Activated CD8-positive, alpha-beta memory T cell treated with anti-CD3 and anti-CD28 coated beads for 4 hours (primary cell): Measurements from ENCODE around the gene NDUFA11.

Experiments
- DNase-seq, 2 donors: peaks; one replicate each; pipeline ENCODE4 v3.0.0-alpha.2; 2020; ENCODE audit warnings: low read depth in 2 of 2

The NDUFA11 gene

GRCh38 chr19:5932609-5933262 is 29.1 kb upstream of the NDUFA11 start:
- DNase-seq: no peak

GRCh38 chr19:5932146-5932545 is 28.6 kb upstream of the NDUFA11 start:
- DNase-seq: no peak

DNA sequence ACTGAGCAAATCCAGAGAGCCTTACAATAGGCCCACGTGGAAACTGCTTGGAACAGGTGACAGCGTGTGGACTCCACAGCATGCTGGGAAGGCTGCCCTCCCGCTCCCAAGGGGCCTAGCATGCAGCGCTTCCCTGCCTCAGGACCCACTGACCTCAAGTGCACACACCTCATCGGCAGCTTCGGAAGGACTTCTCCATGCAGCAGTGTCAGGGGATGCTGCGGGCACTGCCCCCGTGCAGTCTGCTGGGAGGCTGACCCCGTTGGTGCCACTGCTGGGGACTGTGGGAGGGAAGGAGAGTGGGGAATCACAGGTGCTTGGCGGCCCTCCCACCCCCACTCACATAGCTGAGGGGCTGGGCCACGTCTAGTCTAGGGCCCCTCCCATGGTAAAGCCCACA is 27.7 kb upstream of the NDUFA11 start:
- DNase-seq: no peak

GRCh38 chr19:5929625-5930024 is 26.0 kb upstream of the NDUFA11 start:
- no peak for DNase-seq

- no peak for DNase-seq
Measured at GRCh38 chr19:5929179-5929578, 25.6 kb upstream of the NDUFA11 start.

GRCh38 chr19:5927441-5927821 is 23.8 kb upstream of the NDUFA11 start:
- DNase-seq: no peak

DNA sequence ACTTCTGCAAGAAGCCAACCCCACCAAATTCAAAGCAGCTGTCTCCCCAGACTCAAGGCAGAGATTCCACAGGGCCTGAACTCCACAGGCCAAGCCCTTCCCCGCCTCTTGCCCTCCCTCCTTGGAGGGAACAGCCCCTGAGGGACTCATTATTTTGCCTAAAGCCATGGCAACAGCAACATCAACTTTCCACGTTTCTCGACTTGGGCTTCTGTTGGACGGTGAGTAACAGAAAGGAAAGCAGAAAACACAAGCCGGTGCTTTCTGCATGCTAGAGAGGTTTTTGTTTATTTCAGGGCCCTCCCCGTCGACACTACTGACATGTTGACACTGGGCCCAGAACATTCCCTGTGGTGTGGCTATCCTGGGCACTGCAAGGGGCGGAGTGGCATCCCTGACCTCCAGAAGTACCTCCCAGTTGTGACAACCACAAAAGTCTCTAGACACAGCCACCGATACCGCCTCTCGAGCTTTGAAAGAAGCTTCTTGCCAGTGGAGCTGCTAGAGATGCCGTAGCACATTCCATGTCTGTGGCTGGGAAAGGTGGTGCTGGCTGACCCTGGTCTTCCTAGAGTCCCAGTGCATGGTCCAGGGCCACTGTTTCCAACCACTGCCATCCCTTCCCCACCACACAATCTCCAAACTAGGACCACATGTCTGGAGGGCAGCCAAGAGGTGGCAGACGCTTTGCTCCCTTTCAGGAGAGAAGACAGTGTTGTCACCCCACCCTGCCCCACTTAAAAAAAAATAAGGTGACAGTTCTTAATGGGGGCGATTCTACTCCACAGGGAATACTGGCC is 23.3 kb upstream of the NDUFA11 start:
- DNase-seq: no peak

GRCh38 chr19:5925830-5926427 is 22.3 kb upstream of the NDUFA11 start:
- DNase-seq: no peak

DNA sequence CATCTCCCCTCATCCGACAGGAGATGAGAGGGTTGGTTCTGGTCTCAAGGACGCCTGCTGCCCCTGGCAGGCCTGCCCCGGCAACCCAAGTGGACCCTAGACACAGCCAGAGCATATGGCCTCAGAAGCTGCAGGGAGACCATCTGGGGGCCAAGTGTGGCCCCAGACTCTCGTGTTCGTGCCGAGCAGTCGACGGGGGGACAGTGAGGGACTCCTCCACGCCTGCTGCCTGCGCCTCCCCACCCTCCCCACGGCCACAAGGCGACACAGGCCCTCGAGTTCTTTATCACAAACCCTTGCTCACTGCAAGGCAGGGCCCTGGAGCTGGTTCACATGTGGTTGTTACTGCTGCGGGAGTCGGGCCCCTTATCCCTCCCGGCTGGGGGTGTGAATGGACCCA is 19.8 kb upstream of the NDUFA11 start:
- no peak for DNase-seq

- no peak for DNase-seq
Measured at GRCh38 chr19:5922161-5922545, 18.6 kb upstream of the NDUFA11 start.

GRCh38 chr19:5921516-5922160 is 18.0 kb upstream of the NDUFA11 start:
- DNase-seq: no peak

DNA sequence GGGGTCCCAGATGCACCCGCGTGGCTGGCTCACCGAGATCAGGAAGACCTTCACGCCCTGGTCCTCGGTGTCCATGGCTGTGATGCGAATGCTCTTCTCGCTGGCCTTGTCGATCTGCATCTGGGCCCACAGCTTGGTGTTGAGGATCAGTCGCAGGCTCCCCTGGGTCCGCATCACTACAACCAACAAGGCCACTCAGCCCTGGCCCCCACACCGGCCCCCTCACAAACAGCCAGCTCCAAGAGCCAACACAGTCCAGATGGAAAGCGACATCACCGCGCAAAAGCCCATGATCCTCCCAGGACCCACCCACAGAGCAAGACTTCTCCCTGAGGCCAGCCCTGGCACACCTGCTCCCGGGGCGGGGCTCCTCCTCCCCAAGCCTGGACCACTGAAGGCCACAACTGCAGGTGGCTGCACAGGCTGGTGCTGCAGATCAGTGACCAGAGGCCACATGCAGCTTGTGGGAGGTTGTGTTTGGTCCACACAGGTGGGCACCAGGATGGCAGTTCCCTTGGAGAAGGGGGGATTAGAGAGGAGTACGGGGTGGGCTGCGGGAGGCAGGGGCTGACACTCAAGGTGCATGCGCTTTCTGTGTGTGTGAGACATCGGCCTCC is 15.0 kb upstream of the NDUFA11 start:
- DNase-seq: no peak

DNA sequence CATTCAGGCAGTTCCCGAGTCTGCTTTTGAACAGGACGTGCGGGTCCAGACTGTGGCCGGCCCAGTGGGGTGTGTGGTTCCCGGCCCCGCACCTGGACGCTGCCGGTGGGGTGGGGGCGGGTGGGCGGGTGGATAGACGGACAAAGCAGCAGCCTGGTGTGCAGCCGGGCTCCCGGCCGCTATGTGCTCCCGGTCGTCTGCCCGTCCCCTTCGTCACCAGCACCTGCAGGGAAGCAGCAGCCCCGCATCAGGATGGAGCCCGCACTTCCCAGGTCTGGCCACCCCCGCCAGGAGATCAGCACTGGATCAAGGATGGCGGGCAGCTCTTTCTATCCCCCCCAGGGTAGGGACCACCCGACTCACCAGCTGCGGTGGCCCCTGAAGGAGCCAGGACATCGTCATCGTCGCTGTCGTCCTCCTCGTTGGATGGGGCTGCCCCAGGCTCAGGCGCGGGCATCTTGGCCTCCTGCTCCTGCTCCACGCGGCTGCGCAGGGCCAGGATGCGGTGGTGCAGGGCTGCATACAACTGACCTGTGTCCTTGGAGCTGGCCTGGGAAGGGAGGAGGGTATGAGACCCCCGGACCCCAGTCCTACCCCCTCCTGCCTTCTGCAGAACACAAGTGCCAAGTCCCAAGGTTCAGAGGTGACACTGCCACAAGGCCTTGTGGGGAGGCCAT is 14.0 kb upstream of the NDUFA11 start:
- DNase-seq: no peak

GRCh38 chr19:5916181-5916708 is 12.7 kb upstream of the NDUFA11 start:
- no peak for DNase-seq

DNA sequence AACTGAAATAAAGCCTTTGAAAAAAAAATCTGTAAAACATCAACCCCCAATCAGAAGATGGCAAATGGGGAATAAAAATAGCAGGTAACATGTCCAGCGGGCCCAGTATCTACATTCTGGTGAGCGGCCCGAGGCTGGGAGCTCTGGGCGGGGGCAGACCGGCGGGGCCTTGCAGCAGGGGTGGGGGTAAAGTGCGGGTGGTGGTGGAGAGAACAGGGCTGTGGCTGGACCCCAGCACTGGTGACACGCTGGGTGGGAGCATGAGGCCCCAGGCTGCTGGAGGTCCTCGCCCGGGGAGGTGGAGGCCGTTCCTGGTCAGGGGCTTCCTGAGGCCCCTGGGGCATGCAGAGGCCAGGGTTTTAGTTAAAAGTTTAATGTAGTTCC is 12.2 kb upstream of the NDUFA11 start:
- no peak for DNase-seq

GRCh38 chr19:5914946-5915781 is 11.6 kb upstream of the NDUFA11 start:
- no peak for DNase-seq

- no peak for DNase-seq
Measured at GRCh38 chr19:5914358-5914774, 10.8 kb upstream of the NDUFA11 start.

DNA sequence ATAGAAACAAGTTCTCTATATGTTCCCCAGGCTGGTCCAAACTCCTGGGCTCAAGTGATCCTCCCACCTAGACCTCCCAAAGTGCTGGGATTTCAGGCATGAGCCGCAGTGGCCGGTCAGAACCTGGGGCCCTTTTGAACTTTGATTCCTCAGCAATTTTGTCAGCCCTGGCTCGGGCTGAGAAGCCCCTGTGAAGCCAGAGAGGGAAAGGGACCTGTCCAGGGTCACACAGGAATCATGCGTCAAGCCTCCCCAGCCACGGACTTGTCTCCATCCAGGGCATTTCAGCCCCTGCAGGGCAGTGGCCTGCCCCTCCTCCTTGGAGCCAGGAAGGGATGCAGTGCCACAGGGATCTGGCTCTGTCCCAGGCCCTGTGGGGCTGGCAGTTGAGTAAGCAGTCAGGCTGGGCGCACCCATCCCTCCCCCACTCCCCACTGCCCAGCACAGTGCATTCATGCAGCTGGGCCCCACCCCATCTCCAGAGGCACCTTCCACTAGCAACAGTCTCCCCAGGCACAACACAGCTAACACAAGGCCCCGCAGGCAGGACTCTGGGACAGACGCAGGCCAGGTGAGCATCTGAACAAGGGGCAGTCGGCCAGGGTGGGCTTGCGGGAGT is 10.3 kb upstream of the NDUFA11 start, which contains the start of gene CAPS:
Gene CAPS, plus strand, starts transcription at position 516 of the 619 bp plus-strand sequence. CDS start 153 bp downstream, outside the sequence.
- no peak for DNase-seq

DNA sequence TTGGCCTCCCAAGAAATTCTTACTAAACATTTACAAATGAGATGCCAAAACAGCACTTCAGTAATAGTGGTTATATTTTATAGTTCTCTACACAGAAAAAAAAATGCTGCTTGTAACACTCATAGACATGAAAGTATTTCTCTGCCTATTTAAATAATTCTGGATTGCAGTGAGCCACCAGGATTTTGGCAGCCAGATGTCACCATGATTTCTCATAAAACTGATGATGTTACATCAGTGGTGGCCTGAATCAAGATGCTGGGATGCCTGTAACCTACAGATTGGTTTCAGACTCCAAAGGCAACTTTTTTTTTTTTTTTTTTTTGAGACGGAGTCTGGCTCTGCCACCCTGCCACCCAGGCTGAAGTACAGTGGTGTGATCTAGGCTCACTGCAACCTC is 7.8 kb upstream of the NDUFA11 start:
- DNase-seq: no peak

GRCh38 chr19:5910638-5910907 is 7.0 kb upstream of the NDUFA11 start:
- DNase-seq: no peak
